Esophagus muscularis mucosa (tissue), 4 donors: ENCODE results near the gene SMKR1. TPM values are rescaled to one million over a fixed set of nuclear protein-coding genes. Genes with fewer than 3 reads are reported as not detected.
A peak's percentile ranks its signal among the peaks of the same experiment; 100 is the strongest.

Experiments used
- DNase-seq: peaks from one replicate; pipeline ENCODE4 v3.0.0-alpha.2; 2017; ENCODE audit errors: extremely low spot score
- H3K27ac ChIP-seq, 4 donors: fragments of 200-600 bp; sonication (generic); replicated peaks in 1 of 4; 1 replicate in 3 of 4; 2 replicates in 1 of 4; pipeline ENCODE4 v1.5.1; 2016 to 2019; ENCODE audit warnings: mild to moderate bottlenecking in 1 of 4
- H3K27me3 ChIP-seq, 4 donors: fragments of 200-600 bp; sonication (generic); one replicate each; pipeline versions ENCODE4 v1.5.1 to v1.6.0; 2016 to 2019
- H3K36me3 ChIP-seq, 4 donors: fragments of 200-600 bp; sonication (generic); one replicate each; pipeline ENCODE4 v1.5.1; 2016 to 2019
- H3K4me1 ChIP-seq, 4 donors: fragments of 200-600 bp; sonication (generic); one replicate each; pipeline ENCODE4 v1.5.1; 2016 to 2019
- H3K4me3 ChIP-seq, 4 donors: fragments of 200-600 bp; sonication (generic); 1 replicate in 2 of 4; 2 replicates in 2 of 4; pipeline ENCODE4 v1.5.1; 2016 to 2019; ENCODE audit warnings: mild to moderate bottlenecking in 4 of 4, moderate library complexity in 1 of 4
- H3K9me3 ChIP-seq, 4 donors: fragments of 200-600 bp; sonication (generic); 1 replicate in 3 of 4; 2 replicates in 1 of 4; pipeline ENCODE4 v1.5.1; 2016 to 2019
- EP300 ChIP-seq: sonication (generic); formaldehyde crosslinking; IDR thresholded peaks from one replicate; pipeline ENCODE4 v1.6.1; 2017; ENCODE audit warnings: antibody characterized with exemption
- POLR2A ChIP-seq: fragments of 450-650 bp; IDR thresholded peaks from one replicate; pipeline ENCODE4 v1.6.1; 2017; ENCODE audit warnings: antibody characterized with exemption, moderate library complexity, mild to moderate bottlenecking, low read depth
- POLR2AphosphoS5 ChIP-seq, 2 donors: sonication (generic); formaldehyde crosslinking; IDR thresholded peaks; one replicate each; pipeline ENCODE4 v1.6.1; 2017; ENCODE audit warnings: antibody characterized with exemption in 2 of 2
- WGBS: methylation state at CpG from one replicate; pipeline ENCODE4 v1.1.5; 2018; 5-methylcytosine and 5-hydroxymethylcytosine counted together
- intact Hi-C: fragments of 100-400 bp; cut with DNase I; formaldehyde crosslinking; loops from one replicate; pipeline ENCODE4 v1.15.1; 2023
- total RNA-seq, 4 donors: library from RNA; depleted of rRNA; stranded (reverse); fragments of >200 nt; gene quantifications; one replicate each; pipeline versions ENCODE4 v1.1.0 to v1.2.1, GENCODE V29; 2016
- TF ChIP-seq, protein P1 (sequence below), 3 experiments: fragments of 200-600 bp in 2 of 3; fragments of 450-650 bp in 1 of 3; sonication (generic) in 2 of 3; IDR thresholded peaks; one replicate each; pipeline ENCODE4 v1.5.1; 2017 to 2019; ENCODE audit warnings: antibody characterized with exemption in 3 of 3, mild to moderate bottlenecking in 2 of 3, moderate library complexity in 1 of 3

SMKR1 gene
- total RNA-seq = under 1 TPM in 1 of 4 donors, not detected in 3; 0.33 TPM

DNA sequence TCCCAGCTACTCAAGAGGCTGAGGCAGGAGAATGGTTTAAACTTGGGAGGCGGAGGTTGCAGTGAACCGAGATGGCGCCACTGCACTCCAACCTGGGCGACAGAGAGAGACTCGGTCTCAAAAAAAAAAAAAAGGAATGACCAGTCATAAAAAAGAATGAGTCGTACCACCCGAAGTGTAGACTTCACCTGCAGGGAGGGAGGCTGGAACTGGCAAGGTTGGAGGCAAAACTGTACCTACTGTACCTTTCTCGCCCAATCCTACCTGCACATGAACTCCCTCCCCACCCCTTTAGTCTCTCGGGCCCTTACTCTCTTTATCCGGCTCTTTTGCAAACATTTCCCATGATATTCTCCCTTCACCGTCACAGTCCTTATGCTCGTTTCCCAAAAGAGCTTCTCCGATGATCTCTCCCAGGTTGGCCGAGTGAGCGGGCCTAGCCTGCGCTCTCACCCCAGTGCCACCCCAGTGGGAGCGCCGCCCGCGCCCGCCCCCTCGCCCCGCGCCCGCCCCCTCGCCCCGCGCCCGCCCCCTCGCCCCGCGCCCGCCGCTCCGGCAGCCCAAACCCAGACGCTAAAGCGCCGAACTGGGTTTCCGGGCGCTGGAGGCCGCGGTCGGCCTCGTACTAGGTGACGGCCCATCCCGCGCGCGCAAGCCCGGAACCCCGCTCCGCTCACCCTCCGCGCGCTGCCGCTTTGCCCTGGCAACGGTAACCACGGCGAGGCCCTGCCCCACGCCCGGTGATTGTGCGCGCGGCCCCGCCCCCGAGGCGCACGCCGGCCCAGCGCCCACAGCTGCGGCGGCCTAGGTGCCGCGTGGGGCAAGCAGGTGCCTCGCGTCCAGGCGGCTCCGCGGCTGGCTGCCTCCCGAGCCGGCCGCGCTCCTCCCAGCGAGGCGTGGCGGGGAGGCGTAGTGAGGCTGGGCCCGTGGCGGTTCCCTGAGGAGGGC lies at the start of gene SMKR1:
TSS of gene SMKR1 (plus strand) at position 772 of the 948 bp plus-strand sequence. CDS start 294 bp downstream, outside the sequence.
- Histone ChIP-seq H3K4me1 (peaks cover 0 to 21% (median 15%) of the 10 kb centered on the region in 4 donors), H3K36me3 (no peaks in the 10 kb centered on the region), H3K4me3 (peak within 1 kb of the TSS; percentile 54 to 74 (median 63)), H3K27me3 (peaks cover 0 to 9% (median 0%) of the 10 kb centered on the region in 4 donors), H3K27ac (peak within 1 kb of the TSS in 1 of 4 donors; percentile 28), H3K9me3 (no peaks in the 10 kb centered on the region)
- 20% methylated on average over 29 of the region's 89 CpGs for WGBS
- DNase-seq = no peak
- intact Hi-C loops = no loop called here
- TF ChIP-seq EP300 (no peak), POLR2A (no peak), POLR2AphosphoS5 (IDR thresholded peaks at IDR 0.05) (no peak)
- TF ChIP-seq, protein P1, sequence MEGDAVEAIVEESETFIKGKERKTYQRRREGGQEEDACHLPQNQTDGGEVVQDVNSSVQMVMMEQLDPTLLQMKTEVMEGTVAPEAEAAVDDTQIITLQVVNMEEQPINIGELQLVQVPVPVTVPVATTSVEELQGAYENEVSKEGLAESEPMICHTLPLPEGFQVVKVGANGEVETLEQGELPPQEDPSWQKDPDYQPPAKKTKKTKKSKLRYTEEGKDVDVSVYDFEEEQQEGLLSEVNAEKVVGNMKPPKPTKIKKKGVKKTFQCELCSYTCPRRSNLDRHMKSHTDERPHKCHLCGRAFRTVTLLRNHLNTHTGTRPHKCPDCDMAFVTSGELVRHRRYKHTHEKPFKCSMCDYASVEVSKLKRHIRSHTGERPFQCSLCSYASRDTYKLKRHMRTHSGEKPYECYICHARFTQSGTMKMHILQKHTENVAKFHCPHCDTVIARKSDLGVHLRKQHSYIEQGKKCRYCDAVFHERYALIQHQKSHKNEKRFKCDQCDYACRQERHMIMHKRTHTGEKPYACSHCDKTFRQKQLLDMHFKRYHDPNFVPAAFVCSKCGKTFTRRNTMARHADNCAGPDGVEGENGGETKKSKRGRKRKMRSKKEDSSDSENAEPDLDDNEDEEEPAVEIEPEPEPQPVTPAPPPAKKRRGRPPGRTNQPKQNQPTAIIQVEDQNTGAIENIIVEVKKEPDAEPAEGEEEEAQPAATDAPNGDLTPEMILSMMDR (IDR thresholded peaks at IDR 0.05) = no peak

DNA sequence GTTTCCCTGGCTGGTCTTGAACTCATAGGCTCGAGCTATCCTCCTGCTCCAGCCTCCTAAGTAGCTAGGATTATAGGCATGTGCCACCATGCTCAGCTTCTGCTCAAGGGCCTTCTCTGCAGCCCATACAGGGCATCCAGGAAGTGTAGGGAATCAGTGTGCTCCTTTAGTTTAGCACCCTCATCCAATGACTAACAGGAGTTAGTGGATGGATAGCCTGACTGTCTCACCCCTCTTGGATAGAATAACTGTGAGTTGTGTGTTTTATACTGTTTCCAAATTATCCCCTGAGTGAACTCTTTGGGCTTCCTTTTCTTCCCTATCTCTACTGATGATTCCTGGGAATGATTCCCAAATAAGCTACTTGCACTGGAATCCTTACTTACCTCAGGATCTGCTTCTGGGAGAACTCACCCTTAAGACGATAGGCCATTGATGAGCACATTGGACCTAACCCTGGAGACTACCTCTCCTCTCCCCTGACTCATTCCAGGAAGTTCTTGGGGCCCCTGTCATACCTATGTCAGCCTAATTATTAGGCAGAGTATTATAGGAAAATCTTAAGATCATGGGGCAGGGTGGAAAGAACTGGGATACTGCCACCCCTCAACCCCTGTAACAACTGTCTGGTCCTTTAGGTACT lies 49.6 kb upstream of the SMKR1 start:
- WGBS = 100% methylated on average over 2 of the region's 2 CpGs
- peaks cover 0 to 12% (median 9%) of the 10 kb centered on the region in 4 donors for H3K36me3 ChIP-seq
- H3K27me3 ChIP-seq = no peaks in the 10 kb centered on the region
- no peaks in the 10 kb centered on the region for H3K4me1 ChIP-seq
- no peak for DNase-seq
- H3K4me3 ChIP-seq = no peak overlapping the region
- TF ChIP-seq POLR2AphosphoS5 (IDR thresholded peaks at IDR 0.05) (no peak), EP300 (no peak), POLR2A (no peak)
- TF ChIP-seq, protein P1 (IDR thresholded peaks at IDR 0.05) = no peak
- no peak overlapping the region for H3K27ac ChIP-seq
- intact Hi-C loops = no loop called here
- peaks cover 0 to 13% (median 5%) of the 10 kb centered on the region in 4 donors for H3K9me3 ChIP-seq

- H3K9me3 ChIP-seq = peaks cover 0 to 5% (median 2%) of the 10 kb centered on the region in 4 donors
- H3K4me1 ChIP-seq = no peaks in the 10 kb centered on the region
- DNase-seq = no peak
- TF ChIP-seq POLR2A (no peak), POLR2AphosphoS5 (IDR thresholded peaks at IDR 0.05) (no peak), EP300 (no peak)
- TF ChIP-seq, protein P1 (IDR thresholded peaks at IDR 0.05) = no peak
- H3K4me3 ChIP-seq = no peak overlapping the region
- intact Hi-C loops = no loop called here
- WGBS = 90% methylated on average over 1 of the region's 1 CpG
- no peaks in the 10 kb centered on the region for H3K27me3 ChIP-seq
- H3K36me3 ChIP-seq = peaks cover 0 to 19% (median 17%) of the 10 kb centered on the region in 4 donors
- no peak overlapping the region for H3K27ac ChIP-seq
Measured at GRCh38 chr7:129453510-129454248, 48.7 kb upstream of the SMKR1 start.

GRCh38 chr7:129454249-129454551 lies 48.1 kb upstream of the SMKR1 start:
- TF ChIP-seq EP300 (no peak), POLR2AphosphoS5 (IDR thresholded peaks at IDR 0.05) (no peak), POLR2A (no peak)
- TF ChIP-seq, protein P1 (IDR thresholded peaks at IDR 0.05) = no peak
- H3K4me3 ChIP-seq = no peak overlapping the region
- no peaks in the 10 kb centered on the region for H3K4me1 ChIP-seq
- H3K27ac ChIP-seq = no peak overlapping the region
- DNase-seq = no peak
- intact Hi-C loops = no loop called here
- no peaks in the 10 kb centered on the region for H3K27me3 ChIP-seq
- H3K36me3 ChIP-seq = peaks cover 0 to 20% (median 17%) of the 10 kb centered on the region in 4 donors
- 87% methylated on average over 4 of the region's 4 CpGs for WGBS
- no peaks in the 10 kb centered on the region for H3K9me3 ChIP-seq
